ENCODE results near the gene NAGK.
"Not testable (repeated sequence)": the region's sequence is repeated elsewhere in the genome, so short reads cannot be mapped to it uniquely, and the experiment has no call there.

NAGK gene

GRCh38 chr2:71069376-71069775 lies 928 bp downstream of the NAGK start:
- DNase-seq (ENCODE audit: low spot score), result no peak

GRCh38 chr2:71070294-71071093 lies 2.0 kb downstream of the NAGK start:
- peak; percentile 78 for DNase-seq (ENCODE audit: low spot score)

- DNase-seq (ENCODE audit: low spot score), result peak; percentile 85
Observed at GRCh38 chr2:71071681-71072398, 3.4 kb downstream of the NAGK start.

- DNase-seq (ENCODE audit: low spot score), result no peak
Observed at GRCh38 chr2:71072492-71072891, 4.0 kb downstream of the NAGK start.

GRCh38 chr2:71073475-71073874 lies 5.0 kb downstream of the NAGK start:
- DNase-seq (ENCODE audit: low spot score), result no peak

GRCh38 chr2:71074893-71075395 lies 6.5 kb downstream of the NAGK start:
- DNase-seq (ENCODE audit: low spot score), result no peak

GRCh38 chr2:71078624-71079023 lies 10.2 kb downstream of the NAGK start:
- no peak for DNase-seq (ENCODE audit: low spot score)

- no peak for DNase-seq (ENCODE audit: low spot score)
Observed at GRCh38 chr2:71082402-71083252, 14.2 kb downstream of the NAGK start.

GRCh38 chr2:71083297-71083696 lies 14.8 kb downstream of the NAGK start:
- not testable (repeated sequence) for DNase-seq (ENCODE audit: low spot score)

GRCh38 chr2:71083752-71084312 lies 15.4 kb downstream of the NAGK start:
- not testable (repeated sequence) for DNase-seq (ENCODE audit: low spot score)

GRCh38 chr2:71085325-71086003 lies 17.0 kb downstream of the NAGK start:
- not testable (repeated sequence) for DNase-seq (ENCODE audit: low spot score)

GRCh38 chr2:71089475-71089874 lies 21.0 kb downstream of the NAGK start:
- DNase-seq (ENCODE audit: low spot score), result not testable (repeated sequence)

GRCh38 chr2:71091808-71092207 lies 23.4 kb downstream of the NAGK start:
- not testable (repeated sequence) for DNase-seq (ENCODE audit: low spot score)

GRCh38 chr2:71092491-71093260 lies 24.2 kb downstream of the NAGK start:
- DNase-seq (ENCODE audit: low spot score), result not testable (repeated sequence)

- peak; percentile 37 for DNase-seq (ENCODE audit: low spot score)
Observed at GRCh38 chr2:71100195-71100964, 31.9 kb downstream of the NAGK start.

- no peak for DNase-seq (ENCODE audit: low spot score)
Observed at GRCh38 chr2:71101656-71102055, 33.2 kb downstream of the NAGK start.

- DNase-seq (ENCODE audit: low spot score), result no peak
Observed at GRCh38 chr2:71102981-71103681, 34.7 kb downstream of the NAGK start.

GRCh38 chr2:71103809-71104208 lies 35.4 kb downstream of the NAGK start:
- DNase-seq (ENCODE audit: low spot score), result no peak

- DNase-seq (ENCODE audit: low spot score), result not testable (repeated sequence)
Observed at GRCh38 chr2:71106463-71106862, 38.0 kb downstream of the NAGK start.
